Esophagus muscularis mucosa (tissue), 3 donors: Measurements from ENCODE around the gene NEK11.

Source experiments
- POLR2A ChIP-seq: fragments of 450-650 bp; IDR thresholded peaks from one replicate; pipeline ENCODE4 v1.6.1; 2017; ENCODE audit warnings: antibody characterized with exemption, moderate library complexity, mild to moderate bottlenecking, low read depth
- POLR2AphosphoS5 ChIP-seq, 2 donors: sonication (generic); formaldehyde crosslinking; IDR thresholded peaks; one replicate each; pipeline ENCODE4 v1.6.1; 2017; ENCODE audit warnings: antibody characterized with exemption in 2 of 2
- TF ChIP-seq, protein P1 (sequence below), 3 experiments: fragments of 200-600 bp in 2 of 3; fragments of 450-650 bp in 1 of 3; sonication (generic) in 2 of 3; IDR thresholded peaks; one replicate each; pipeline ENCODE4 v1.5.1; 2017 to 2019; ENCODE audit warnings: antibody characterized with exemption in 3 of 3, mild to moderate bottlenecking in 2 of 3, moderate library complexity in 1 of 3

DNA sequence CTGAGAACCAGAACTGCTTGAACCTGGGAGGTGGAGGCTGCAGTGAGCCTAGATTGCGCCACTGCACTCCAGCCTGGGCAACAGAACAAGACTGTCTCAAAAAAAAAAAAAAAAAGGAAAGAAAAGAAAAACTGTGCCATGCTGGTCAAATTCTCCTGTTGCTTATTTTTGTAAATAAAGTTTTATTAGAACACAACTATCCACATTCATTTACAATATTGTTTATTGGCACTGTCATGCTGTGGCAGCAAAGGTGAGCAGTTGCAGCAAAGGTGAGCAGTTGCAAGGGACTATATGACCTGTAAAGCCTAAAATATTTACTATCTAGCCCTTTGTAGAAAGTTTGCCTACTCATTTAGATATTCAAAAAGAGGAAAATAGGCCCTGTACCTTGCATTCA, 18.4 kb upstream of the NEK11 start:
- TF ChIP-seq POLR2AphosphoS5 (IDR thresholded peaks at IDR 0.05) (no peak), POLR2A (no peak)
- TF ChIP-seq, protein P1, sequence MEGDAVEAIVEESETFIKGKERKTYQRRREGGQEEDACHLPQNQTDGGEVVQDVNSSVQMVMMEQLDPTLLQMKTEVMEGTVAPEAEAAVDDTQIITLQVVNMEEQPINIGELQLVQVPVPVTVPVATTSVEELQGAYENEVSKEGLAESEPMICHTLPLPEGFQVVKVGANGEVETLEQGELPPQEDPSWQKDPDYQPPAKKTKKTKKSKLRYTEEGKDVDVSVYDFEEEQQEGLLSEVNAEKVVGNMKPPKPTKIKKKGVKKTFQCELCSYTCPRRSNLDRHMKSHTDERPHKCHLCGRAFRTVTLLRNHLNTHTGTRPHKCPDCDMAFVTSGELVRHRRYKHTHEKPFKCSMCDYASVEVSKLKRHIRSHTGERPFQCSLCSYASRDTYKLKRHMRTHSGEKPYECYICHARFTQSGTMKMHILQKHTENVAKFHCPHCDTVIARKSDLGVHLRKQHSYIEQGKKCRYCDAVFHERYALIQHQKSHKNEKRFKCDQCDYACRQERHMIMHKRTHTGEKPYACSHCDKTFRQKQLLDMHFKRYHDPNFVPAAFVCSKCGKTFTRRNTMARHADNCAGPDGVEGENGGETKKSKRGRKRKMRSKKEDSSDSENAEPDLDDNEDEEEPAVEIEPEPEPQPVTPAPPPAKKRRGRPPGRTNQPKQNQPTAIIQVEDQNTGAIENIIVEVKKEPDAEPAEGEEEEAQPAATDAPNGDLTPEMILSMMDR (IDR thresholded peaks at IDR 0.05): no peak
